KMS-11 (cell line): Measurements from ENCODE around the gene CTSD.

Experiments
- H2AFZ ChIP-seq: fragments of 200-600 bp; sonication (generic); 2 replicates; pipeline ENCODE4 v1.6.1; 2016; ENCODE audit warnings: antibody characterized with exemption, mixed run types, low read depth
- H3K27ac ChIP-seq: fragments of 200-600 bp; sonication (generic); 2 replicates; pipeline ENCODE4 v1.6.1; 2016; ENCODE audit warnings: mild to moderate bottlenecking, mixed run types
- H3K27me3 ChIP-seq: fragments of 200-600 bp; sonication (generic); 2 replicates; pipeline ENCODE4 v1.6.1; 2017; ENCODE audit warnings: mild to moderate bottlenecking, low read depth, mixed run types, moderate library complexity; ENCODE audit not compliant: insufficient read depth
- H3K36me3 ChIP-seq: fragments of 200-600 bp; sonication (generic); 2 replicates; pipeline ENCODE4 v1.6.1; 2017; ENCODE audit warnings: mild to moderate bottlenecking, mixed run types; ENCODE audit not compliant: insufficient read depth
- H3K4me1 ChIP-seq: fragments of 200-600 bp; sonication (generic); 2 replicates; pipeline ENCODE4 v1.6.1; 2016; ENCODE audit warnings: mild to moderate bottlenecking, low read depth, mixed run types; ENCODE audit not compliant: poor library complexity, severe bottlenecking
- H3K4me2 ChIP-seq: fragments of 200-600 bp; sonication (generic); 2 replicates; pipeline ENCODE4 v1.7.0; 2016; ENCODE audit warnings: mild to moderate bottlenecking, mixed run types
- H3K4me3 ChIP-seq: fragments of 200-600 bp; sonication (generic); IDR thresholded peaks from 2 replicates; pipeline ENCODE4 v1.6.1; 2017; ENCODE audit warnings: low read depth, low read length, mixed read lengths; ENCODE audit not compliant: insufficient read depth
- H3K79me2 ChIP-seq: fragments of 200-600 bp; sonication (generic); 2 replicates; pipeline ENCODE4 v1.6.1; 2016; ENCODE audit warnings: low read depth, mixed run types; ENCODE audit not compliant: insufficient read depth
- H3K9ac ChIP-seq: fragments of 200-600 bp; sonication (generic); 2 replicates; pipeline ENCODE4 v1.6.1; 2016; ENCODE audit warnings: mild to moderate bottlenecking, mixed run types
- H4K20me1 ChIP-seq: fragments of 200-600 bp; sonication (generic); 2 replicates; pipeline ENCODE4 v1.6.1; 2016; ENCODE audit warnings: mild to moderate bottlenecking, mixed run types; ENCODE audit not compliant: insufficient read depth
- TF ChIP-seq, protein P1 (sequence below): fragments of 200-600 bp; sonication (generic); conservative IDR thresholded peaks from 2 replicates; pipeline ENCODE4 v1.6.1; 2017; ENCODE audit warnings: low read depth, mild to moderate bottlenecking, antibody characterized with exemption, low read length, moderate library complexity, mixed read lengths

Gene CTSD

GRCh38 chr11:1781593-1781975 is 17.9 kb upstream of the CTSD start:
- TF ChIP-seq, protein P1, sequence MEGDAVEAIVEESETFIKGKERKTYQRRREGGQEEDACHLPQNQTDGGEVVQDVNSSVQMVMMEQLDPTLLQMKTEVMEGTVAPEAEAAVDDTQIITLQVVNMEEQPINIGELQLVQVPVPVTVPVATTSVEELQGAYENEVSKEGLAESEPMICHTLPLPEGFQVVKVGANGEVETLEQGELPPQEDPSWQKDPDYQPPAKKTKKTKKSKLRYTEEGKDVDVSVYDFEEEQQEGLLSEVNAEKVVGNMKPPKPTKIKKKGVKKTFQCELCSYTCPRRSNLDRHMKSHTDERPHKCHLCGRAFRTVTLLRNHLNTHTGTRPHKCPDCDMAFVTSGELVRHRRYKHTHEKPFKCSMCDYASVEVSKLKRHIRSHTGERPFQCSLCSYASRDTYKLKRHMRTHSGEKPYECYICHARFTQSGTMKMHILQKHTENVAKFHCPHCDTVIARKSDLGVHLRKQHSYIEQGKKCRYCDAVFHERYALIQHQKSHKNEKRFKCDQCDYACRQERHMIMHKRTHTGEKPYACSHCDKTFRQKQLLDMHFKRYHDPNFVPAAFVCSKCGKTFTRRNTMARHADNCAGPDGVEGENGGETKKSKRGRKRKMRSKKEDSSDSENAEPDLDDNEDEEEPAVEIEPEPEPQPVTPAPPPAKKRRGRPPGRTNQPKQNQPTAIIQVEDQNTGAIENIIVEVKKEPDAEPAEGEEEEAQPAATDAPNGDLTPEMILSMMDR = no peak
- no peaks in the 10 kb centered on the region for H3K79me2 ChIP-seq
- no peaks in the 10 kb centered on the region for H4K20me1 ChIP-seq
- no peaks in the 10 kb centered on the region for H3K4me1 ChIP-seq
- H3K36me3 ChIP-seq = no peaks in the 10 kb centered on the region
- no peak overlapping the region for H3K27ac ChIP-seq
- no peak overlapping the region for H3K9ac ChIP-seq
- no peak overlapping the region for H2AFZ ChIP-seq
- H3K4me3 ChIP-seq = no peak overlapping the region
- H3K27me3 ChIP-seq = peaks cover 76% of the 10 kb centered on the region
- H3K4me2 ChIP-seq = no peak overlapping the region

GRCh38 chr11:1780700-1781592 is 17.2 kb upstream of the CTSD start:
- no peak overlapping the region for H3K9ac ChIP-seq
- H3K27ac ChIP-seq = no peak overlapping the region
- no peaks in the 10 kb centered on the region for H3K36me3 ChIP-seq
- no peak overlapping the region for H3K4me3 ChIP-seq
- H3K27me3 ChIP-seq = peaks cover 77% of the 10 kb centered on the region
- H2AFZ ChIP-seq = no peak overlapping the region
- H4K20me1 ChIP-seq = no peaks in the 10 kb centered on the region
- no peaks in the 10 kb centered on the region for H3K79me2 ChIP-seq
- TF ChIP-seq, protein P1 = no peak
- no peaks in the 10 kb centered on the region for H3K4me1 ChIP-seq
- no peak overlapping the region for H3K4me2 ChIP-seq

- H3K4me1 ChIP-seq = no peaks in the 10 kb centered on the region
- H3K36me3 ChIP-seq = no peaks in the 10 kb centered on the region
- peaks cover 75% of the 10 kb centered on the region for H3K27me3 ChIP-seq
- H3K4me2 ChIP-seq = no peak overlapping the region
- H3K27ac ChIP-seq = no peak overlapping the region
- H3K9ac ChIP-seq = no peak overlapping the region
- TF ChIP-seq, protein P1 = no peak
- H3K79me2 ChIP-seq = no peaks in the 10 kb centered on the region
- H2AFZ ChIP-seq = no peak overlapping the region
- H3K4me3 ChIP-seq = no peak overlapping the region
- no peaks in the 10 kb centered on the region for H4K20me1 ChIP-seq
Measured at GRCh38 chr11:1779806-1780699, 16.3 kb upstream of the CTSD start.

DNA sequence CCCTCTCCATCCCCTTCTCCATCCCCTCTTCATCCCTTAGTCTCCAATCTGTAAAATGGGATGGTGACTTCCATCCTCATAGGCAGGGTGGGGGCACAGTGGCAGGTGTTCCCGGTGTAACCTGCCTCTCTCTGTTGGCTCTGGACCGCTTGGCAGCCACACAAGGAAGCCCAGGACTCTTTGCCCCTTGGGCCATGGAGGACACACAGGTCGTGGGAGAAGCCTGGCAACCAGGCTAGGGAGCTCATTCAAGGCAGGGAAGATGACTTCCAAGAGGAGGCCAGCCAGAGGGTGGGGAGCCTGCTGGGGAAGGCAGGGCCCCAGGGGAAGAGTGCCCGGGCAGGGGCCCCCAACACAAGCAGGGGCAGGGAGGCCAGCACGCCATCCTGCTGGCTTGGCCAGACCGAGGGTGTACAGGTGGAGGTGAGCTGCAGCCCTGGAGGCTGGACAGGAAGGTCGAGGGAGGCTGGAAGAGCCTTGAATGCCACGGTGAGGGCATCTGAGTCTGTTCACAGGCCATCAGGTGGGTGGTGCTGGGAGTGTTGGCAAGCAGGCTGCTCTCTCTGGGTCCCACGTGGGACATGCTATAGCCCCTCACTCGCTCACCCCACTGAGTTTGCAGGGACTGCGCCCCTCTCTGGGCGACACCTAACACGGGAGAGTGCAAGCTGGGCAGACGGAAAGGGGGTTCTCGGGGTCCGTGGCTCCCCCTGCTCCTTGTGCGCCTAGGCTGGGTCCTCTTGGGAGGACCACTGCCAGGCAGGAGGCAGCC is 15.5 kb upstream of the CTSD start:
- Histone ChIP-seq H3K4me3 (no peak overlapping the region), H3K4me2 (no peak overlapping the region), H2AFZ (no peak overlapping the region), H3K79me2 (no peaks in the 10 kb centered on the region), H3K36me3 (no peaks in the 10 kb centered on the region), H3K27me3 (peaks cover 75% of the 10 kb centered on the region), H3K4me1 (no peaks in the 10 kb centered on the region), H3K9ac (no peak overlapping the region), H3K27ac (no peak overlapping the region), H4K20me1 (no peaks in the 10 kb centered on the region)
- TF ChIP-seq, protein P1 = no peak
